ENCODE results near the gene CTXND1.
"Not testable (repeated sequence)": the region's sequence is repeated elsewhere in the genome, so short reads cannot be mapped to it uniquely, and the experiment has no call there.

CTXND1 gene

DNA sequence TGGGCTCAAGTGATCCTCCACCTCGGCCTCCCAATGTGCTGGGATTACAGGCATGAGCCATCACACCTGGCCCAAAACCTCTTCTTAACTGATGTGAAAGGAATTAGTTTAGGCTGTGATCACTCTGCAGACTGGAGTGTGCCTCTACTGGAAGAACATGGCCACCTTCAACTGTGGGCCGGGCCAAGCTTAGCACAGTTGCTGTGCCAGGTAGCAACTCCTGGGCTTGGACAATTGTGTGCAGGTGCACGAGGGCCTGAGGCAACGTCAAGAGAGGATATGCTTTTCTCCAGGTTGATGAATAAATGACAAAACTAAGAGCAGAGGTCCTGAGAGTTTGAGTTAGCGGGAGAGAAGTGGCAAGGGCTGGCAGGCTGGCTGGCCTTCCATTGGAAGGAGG is 92.7 kb downstream of the CTXND1 start:
- DNase-seq (ENCODE audit: low read depth): no peak

DNA sequence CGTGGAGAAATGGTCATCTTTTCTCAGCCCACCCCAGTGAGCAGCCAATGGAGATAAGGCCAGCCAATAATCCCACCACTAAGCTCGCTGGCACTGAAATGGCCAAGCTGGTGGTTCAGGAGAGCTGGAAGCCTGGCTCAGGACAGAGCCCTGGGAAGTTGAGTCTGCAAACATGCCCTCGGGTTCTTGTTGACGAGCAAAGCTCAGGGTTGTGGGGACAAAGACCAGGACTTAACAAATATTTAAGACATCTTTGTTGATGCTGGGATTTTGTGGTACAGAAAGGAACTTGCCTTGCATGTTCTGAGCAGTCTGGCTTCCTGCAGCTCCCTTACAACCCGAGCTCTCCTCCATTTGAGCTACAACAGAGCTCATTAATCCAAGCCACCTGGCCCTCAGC is 94.8 kb downstream of the CTXND1 start:
- no peak for DNase-seq (ENCODE audit: low read depth)

DNA sequence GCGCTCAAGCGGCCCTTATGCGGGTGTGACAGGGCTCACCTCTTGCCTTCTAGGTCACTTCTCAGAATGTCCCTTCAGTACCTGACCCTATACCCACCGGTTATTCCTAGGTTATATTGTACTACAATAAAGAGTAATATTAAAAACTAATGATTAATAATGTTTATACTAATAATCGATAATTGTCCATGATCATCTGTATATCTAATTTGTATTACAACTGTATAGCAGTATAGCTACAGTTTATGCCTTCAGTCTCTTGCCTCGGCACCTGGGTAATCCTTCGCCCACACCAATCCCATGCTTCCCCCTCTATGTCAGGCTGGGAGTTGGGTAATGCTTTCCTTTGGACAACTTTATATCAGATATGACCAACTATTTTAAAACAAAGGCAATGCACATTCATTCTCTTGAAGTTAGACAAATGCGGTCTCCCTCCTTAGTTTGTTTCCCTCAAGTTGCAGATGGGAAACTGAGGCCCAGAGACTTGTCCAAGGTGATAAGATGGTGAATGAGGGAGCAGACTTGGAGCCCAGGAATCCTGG is 95.8 kb downstream of the CTXND1 start:
- no peak for DNase-seq (ENCODE audit: low read depth)

DNA sequence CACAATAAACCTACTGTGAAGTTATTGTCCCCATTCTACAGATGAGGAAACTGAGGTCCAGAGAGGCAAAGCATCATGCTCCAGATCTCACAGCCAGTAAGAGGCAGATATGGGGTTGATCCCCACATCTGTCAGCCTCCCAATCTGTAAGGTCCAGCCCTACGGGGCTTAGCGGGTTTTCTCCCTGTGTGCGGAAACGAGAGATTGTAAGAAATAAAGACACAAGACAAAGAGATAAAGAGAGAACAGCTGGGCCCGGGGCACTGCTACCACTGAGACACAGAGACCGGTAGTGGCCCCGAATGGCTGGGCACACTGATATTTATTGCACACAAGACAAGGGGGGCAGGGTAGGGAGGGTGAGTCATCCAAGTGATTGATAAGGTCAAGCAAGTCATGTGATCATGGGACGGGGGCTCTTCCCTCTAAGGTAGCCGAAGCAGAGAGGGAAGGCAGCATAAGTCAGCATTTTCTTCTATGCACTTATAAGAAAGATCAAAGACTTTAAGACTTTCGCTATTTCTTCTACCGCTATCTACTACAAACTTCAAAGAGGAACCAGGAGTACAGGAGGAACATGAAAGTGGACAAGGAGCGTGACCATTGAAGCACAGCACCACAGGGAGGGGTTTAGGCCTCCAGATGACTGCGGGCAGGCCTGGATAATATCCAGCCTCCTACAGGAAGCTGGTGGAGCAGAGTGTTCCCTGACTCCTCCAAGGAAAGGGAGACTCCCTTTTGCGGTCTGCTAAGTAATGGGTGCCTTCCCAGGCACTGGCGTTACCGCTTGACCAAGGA is 96.4 kb downstream of the CTXND1 start:
- DNase-seq (ENCODE audit: low read depth): not testable (repeated sequence)

DNA sequence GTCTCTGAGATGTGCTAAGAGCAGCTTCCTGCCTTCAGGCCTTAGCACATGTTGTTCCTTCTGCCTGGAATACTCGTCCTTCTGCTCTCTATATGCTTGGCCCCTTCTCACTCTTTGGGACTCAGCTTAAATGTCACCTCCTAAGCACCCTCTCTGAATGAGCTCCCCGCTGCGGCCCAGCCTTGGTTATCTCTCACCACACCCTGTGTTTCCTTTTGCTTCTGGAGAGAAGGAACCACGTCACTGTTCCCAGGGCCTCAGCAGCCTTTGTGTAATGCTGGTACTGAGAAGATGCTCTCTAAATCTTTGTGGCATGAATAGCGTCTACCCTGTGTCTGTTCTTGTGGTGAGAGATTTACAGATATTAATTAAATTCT is 97.0 kb downstream of the CTXND1 start:
- no peak for DNase-seq (ENCODE audit: low read depth)

DNA sequence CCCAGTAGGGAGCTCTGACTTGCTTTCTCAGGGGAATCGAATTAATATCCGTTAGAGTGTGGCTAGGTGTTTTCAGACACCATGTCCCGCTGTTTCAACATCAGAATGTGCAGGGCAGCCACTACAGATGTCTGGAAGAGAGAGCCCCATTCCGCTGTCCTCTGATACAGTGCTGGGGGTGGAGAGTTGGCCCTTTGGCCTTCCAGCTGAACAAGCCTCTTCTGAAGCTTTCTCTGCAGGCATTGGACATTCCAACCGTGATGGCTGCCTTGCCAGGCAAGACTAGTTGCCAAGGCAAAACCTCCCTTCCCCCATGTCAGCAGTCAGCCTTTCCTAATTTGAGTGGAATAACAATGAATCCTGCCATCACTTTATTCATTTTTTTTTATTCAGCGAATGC is 97.7 kb downstream of the CTXND1 start:
- no peak for DNase-seq (ENCODE audit: low read depth)

DNA sequence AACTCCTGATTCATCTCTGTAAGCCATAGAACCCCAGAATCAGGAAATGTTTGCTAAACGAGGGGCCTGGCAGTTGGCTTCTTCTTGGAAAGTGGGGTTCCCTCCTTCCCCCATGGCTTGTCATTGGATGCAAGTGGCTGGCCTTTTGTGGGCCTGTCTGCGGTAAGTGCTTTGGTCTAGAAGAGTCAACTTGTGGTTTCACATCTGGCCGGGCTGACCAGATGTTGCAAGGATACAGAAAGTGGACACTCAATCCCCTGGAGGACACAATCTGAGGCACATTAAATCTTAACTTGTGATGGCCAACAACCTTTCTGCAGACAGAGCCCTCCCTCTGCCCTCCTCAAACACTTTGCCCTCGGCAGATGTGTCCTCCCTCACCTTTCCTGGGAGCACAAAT is 98.1 kb downstream of the CTXND1 start:
- DNase-seq (ENCODE audit: low read depth): no peak

DNA sequence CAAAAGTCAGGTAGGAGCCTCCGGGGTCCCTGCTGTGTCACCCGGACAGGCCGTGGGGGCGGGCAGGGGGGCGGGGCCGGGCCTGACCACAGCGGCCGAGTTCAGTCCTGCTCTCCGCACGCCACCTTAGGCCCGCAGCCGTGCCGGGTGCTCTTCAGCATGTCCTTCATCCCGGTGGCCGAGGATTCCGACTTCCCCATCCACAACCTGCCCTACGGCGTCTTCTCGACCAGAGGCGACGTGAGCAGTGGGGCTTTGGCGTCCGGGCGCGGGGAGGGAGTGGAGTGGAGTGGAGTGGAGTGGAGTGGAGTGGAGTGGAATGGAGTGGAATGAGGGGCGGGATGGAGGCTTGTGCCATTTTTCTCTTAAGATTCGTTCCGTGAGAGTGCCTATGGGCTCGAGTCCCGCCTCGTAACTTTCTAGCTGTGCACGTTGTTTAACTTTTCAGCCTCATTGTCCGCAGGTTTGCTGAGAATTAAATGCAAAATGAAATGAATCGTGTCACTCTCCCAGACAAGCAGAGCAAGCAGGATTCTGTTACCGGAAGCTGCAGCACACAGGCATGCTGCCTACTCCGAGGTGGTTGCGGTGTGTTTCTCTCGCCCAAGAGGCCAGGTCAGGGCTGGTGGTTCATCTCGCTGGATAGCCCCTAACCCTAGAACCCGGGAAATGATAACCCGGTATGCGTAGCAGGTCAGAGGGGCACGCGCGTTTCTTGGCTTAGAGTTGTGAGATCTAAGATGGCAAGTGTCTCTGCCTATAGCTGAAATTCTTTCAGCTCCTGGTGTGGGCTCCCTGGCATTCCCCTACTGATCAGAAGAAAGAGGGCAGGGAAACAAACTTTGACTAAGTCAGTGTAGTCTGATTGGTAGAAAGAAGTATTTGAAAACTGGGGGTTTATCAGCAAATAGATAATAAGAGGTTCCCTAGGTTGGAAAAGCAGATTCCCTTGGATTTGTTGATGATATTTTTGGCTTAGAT is 98.8 kb downstream of the CTXND1 start, which contains the start of gene FAH:
FAH (plus strand) TSS at position 104 of the 981 bp plus-strand sequence; CDS start at position 160, 56 bp downstream.
- peak; percentile 19 for DNase-seq (ENCODE audit: low read depth)

DNA sequence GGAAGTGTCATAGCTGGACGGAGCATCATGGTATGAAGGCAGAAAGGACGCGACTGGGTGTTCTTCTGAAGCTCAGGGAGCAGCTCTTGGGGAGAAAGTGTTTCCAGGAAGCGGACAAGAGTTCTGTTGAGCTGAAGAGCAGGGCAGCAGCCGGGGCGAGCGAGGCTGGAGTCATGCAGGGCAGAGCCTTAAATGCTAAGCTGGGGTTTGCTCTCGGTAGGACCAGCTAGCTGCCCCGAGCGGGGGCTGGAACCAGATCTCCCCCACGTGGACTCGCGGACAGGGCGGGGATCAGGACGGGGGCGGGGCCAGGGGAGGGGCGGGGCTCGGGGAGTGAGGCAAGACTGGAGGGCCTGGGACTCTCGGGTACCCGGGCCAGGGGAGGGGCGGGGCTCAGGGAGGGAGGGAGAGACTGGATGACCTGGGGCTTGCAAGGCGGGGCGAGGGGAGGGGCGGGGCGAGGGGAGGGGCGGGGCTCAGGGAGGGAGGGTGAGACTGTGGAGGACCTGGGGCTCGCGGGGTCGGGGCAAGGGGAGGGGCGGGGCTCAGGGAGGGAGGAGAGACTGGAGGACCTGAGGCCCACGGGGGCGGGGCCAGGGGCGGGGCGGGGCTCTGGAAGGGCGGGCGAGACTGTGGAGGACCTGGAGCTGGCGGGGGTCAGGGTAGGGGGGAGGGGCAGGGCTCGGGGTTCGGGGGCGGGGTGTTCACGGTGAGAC is 99.7 kb downstream of the CTXND1 start:
- DNase-seq (ENCODE audit: low read depth): peak; percentile 51

DNA sequence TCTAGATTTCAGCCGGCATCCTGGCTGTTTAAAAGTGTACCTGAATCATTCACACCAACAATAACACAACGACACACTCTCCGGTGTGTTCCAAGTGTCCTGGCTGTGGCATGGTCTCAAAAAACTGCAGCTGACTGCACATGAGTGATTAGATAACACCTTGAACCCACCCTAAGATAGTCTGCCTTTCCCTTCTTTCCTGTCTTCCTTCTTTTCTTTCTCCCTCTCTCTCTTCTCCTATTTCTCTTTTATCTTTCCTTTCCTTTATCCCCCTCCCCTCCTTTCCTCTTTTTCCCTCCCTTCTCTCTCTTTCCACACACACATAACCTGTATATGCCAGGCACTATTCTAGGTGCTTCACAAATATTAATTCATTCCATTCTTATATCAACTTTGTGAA is 100.4 kb downstream of the CTXND1 start:
- DNase-seq (ENCODE audit: low read depth): no peak

DNA sequence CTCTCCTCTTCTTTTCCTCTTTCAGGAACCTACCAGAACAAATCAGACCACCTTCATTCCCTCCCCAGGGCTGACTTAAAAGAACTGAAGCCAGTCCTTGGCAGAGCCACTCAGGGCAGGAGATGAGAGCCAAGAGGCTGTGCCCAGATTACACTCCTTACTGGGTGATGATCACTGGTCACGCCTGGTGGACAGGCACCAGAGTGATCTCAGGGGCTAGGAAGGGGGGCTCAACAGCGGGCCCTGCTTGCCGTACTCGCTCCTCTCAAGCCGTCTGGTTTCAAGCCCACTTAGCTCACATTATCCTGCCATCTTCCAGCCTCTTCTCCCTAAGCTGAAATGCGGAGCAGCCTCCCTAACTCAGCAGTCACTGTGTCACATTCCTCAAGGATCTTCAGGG is 100.9 kb downstream of the CTXND1 start:
- DNase-seq (ENCODE audit: low read depth): no peak
